ENCODE results near the gene EPS8L2. TPM values are rescaled to one million over a fixed set of nuclear protein-coding genes. Genes with fewer than 3 reads are reported as not detected.

EPS8L2 gene
- total RNA-seq, 1 experiment from 2014 or later, result not detected

DNA sequence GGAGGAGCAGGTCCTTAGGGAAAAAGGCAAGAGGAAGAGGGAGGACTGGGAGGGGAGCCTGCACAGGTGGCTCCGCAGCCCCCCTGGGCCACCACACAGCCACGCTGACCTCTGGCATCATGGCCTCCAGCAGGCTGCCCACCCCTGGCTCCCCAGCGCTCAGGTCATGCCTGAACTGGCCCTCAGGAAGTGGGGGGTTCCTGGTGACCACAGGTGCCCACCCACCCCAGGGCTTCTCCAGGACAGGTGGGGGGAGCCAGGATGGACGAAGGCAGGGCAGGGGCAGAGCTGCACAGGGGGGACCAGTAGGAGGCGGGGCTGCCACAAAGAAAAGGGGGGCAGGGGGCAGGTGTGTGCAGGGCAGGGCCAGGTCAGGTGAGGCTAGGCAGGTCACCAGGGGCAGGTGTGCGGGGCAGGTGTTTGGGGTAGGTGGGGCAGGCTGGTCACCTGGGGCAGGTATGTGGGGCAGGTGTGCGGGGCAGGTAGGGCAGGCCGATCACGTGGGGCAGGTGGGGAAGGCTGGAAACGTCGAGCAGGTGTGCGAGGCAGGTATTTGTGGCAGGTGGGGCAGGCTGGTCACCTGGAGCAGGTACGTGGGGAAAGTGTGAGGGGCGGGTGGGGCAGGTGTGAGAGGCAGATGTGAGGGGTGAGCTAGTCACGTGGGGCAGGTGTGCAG is 12.0 kb upstream of the EPS8L2 start:
- peaks cover 7% of the 10 kb centered on the region for H3K4me1 ChIP-seq (replicated peaks)
- H3K9me3 ChIP-seq (replicated peaks), result no peaks in the 10 kb centered on the region
- no peak overlapping the region for H3K27ac ChIP-seq
- H3K36me3 ChIP-seq, result no peaks in the 10 kb centered on the region
- peak overlapping the region; percentile 61 for H3K4me3 ChIP-seq
- no peak for DNase-seq (ENCODE audit: low read depth in 1 of 2, low spot score in 2 of 2)
- H3K27me3 ChIP-seq (replicated peaks), result no peaks in the 10 kb centered on the region

DNA sequence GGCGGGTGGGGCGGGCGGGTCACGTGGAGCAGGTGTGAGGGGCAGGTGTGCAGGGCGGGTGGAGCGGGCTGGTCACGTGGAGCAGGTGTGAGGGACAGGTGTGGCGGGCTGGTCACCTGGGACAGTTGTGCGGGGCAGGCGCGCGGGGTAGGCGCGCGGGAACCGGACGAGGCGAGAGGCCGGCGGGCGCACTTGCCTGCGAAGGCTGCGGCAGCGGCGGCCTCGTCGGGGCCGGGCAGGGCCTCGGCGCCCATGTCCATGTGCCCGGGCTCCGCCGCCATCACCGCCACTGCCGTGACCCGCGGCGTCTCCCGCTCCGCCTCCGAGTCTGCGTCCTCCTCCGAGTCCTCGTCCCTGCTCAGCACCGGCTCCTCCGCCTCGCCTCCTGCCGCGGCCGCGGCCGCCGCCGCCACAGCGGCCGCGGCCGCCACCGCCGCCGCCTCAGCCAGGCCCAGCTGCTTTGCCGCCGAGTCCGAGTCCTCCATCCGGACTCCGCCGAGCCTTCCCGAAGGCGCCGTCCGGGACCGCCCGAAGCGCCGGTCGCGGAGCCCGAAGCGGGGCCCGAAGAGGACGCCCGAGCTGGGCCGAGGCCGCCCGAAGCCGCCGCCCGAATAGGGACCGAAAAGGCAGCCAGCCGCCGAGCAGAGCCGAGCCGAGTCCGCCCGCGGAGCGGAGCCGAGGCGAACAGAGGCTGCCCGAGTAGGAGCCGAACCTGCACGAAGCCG is 11.3 kb upstream of the EPS8L2 start, which contains the start of gene DEAF1:
Gene DEAF1 (minus strand): TSS at position 660 of the 725 bp plus-strand sequence. CDS start 175 bp downstream, at position 485.
- DNase-seq (ENCODE audit: low read depth in 1 of 2, low spot score in 2 of 2), result peak in 1 of 2 experiments; percentile 93
- no peaks in the 10 kb centered on the region for H3K36me3 ChIP-seq
- peak within 1 kb of the TSS; percentile 61 for H3K4me3 ChIP-seq
- H3K4me1 ChIP-seq (replicated peaks), result peaks cover 7% of the 10 kb centered on the region
- no peaks in the 10 kb centered on the region for H3K9me3 ChIP-seq (replicated peaks)
- no peaks in the 10 kb centered on the region for H3K27me3 ChIP-seq (replicated peaks)
- peak within 1 kb of the TSS; percentile 97 for H3K27ac ChIP-seq

DNA sequence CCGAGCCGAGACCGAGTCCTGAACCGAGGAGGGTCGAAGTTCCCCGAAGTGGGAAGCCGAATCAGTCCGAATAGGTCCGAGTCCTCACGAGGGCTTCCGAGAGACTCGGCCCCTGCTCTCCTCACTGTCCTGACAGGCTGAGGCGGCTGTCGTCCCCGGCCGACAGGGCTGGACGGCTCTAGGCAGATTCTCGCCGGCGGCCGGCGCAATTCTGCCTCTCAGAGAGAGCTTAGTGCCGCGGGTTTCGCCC is 10.8 kb upstream of the EPS8L2 start:
- Histone ChIP-seq H3K4me3 (peak overlapping the region; percentile 61), H3K27me3 (replicated peaks) (no peaks in the 10 kb centered on the region), H3K36me3 (no peaks in the 10 kb centered on the region), H3K27ac (peak overlapping the region; percentile 97), H3K4me1 (replicated peaks) (peaks cover 7% of the 10 kb centered on the region), H3K9me3 (replicated peaks) (no peaks in the 10 kb centered on the region)
- DNase-seq (ENCODE audit: low read depth in 1 of 2, low spot score in 2 of 2), result peak in 1 of 2 experiments; percentile 92

DNA sequence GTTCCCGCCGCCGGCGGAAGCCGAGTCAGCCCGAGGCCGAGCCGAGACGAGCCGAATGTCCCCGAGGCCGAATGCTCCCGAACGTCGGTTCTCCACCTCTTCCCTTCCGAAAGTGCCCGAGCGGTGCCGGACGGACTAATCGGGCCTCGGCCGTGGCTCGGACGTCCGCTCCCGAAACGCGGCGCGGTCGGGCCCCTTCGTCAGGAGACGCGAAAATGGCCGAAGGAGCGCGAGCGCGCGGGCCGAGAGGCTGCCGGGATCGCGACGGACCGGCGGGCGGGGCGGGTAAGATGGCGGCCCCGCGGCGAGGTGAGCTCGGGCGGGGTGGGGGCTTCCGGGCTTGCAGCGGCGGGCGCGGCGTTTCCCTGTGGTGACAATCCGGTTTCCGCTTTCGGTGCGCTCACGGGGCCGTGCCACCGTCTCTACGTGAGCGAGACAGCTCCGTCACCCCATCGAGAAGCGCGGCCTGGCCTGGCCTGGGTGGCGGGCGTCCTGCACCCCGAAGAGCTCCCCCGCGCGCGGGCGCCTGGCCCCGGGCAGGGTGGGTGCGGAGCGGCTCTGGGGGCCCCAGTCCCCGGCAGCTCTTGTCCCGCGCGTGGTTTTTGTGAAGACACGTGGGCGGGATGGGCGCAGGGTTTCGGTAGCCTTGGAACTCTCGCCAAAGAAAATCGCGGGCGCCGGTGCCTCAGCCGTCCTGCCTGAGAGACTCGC is 10.3 kb upstream of the EPS8L2 start, which contains the start of gene TMEM80:
Gene TMEM80 (plus strand): TSS at position 279 of the 711 bp plus-strand sequence. CDS start 12 bp downstream, at position 291.
- Histone ChIP-seq H3K4me1 (replicated peaks) (peaks cover 7% of the 10 kb centered on the region), H3K27ac (peak within 1 kb of the TSS; percentile 97), H3K27me3 (replicated peaks) (no peaks in the 10 kb centered on the region), H3K9me3 (replicated peaks) (no peaks in the 10 kb centered on the region), H3K36me3 (no peaks in the 10 kb centered on the region), H3K4me3 (peak within 1 kb of the TSS; percentile 61)
- peak; percentile 93 to 94 for DNase-seq (ENCODE audit: low read depth in 1 of 2, low spot score in 2 of 2)

DNA sequence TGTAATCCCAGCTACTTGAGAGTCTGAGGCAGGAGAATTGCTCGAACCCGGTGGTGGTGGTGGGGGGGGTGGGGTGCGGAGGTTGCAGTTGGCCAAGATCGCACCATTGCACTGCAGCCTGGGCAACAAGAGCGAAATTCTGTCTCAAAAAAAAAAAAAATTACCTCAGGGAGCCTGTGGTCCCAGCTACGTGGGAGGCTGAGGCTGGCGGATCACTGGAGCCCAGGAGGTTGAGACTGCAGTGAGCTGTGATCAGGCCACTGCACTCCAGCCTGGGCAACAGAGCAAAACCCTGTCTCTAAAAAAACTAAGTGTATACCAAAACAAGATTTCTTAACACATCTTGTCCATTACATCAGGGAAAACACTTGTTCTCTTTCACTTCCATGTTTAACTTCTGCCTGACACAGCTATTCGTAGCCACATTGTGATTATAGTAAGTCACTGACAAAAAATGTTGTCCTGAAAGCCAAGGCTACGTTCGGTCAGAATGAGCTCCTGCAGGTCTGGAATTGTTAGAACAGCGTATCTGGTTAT is 9.0 kb upstream of the EPS8L2 start:
- Histone ChIP-seq H3K27me3 (replicated peaks) (no peaks in the 10 kb centered on the region), H3K36me3 (no peaks in the 10 kb centered on the region), H3K27ac (no peak overlapping the region), H3K4me1 (replicated peaks) (peaks cover 7% of the 10 kb centered on the region), H3K4me3 (no peak overlapping the region), H3K9me3 (replicated peaks) (no peaks in the 10 kb centered on the region)
- no peak for DNase-seq (ENCODE audit: low read depth in 1 of 2, low spot score in 2 of 2)

DNA sequence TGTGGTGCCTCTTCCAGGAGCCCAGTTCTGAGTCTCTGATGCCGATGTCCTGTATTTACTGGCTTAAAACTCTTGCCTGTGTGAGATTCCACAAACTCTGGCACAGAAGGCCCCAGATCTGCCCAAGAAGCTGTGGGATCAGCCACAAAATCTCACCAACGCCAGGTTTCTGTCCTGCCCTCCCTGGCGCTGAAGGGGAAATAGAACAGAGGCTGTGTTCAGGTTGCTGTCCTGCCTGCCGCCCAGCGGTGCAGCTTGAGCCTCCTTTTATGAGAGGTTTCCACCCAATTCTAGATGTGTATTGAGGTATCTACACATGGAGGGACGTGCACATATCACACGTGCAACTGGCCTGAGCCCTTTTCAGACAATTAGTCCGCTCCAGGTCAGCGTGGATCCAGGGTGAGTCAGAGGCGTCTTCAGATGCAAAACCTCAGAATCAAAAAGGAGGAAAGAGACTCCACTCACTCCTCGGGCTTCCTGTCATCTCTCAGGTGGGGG is 8.2 kb upstream of the EPS8L2 start:
- no peaks in the 10 kb centered on the region for H3K9me3 ChIP-seq (replicated peaks)
- no peak overlapping the region for H3K27ac ChIP-seq
- H3K36me3 ChIP-seq, result no peaks in the 10 kb centered on the region
- DNase-seq (ENCODE audit: low read depth in 1 of 2, low spot score in 2 of 2), result no peak
- no peak overlapping the region for H3K4me3 ChIP-seq
- H3K27me3 ChIP-seq (replicated peaks), result no peaks in the 10 kb centered on the region
- H3K4me1 ChIP-seq (replicated peaks), result peaks cover 7% of the 10 kb centered on the region

DNA sequence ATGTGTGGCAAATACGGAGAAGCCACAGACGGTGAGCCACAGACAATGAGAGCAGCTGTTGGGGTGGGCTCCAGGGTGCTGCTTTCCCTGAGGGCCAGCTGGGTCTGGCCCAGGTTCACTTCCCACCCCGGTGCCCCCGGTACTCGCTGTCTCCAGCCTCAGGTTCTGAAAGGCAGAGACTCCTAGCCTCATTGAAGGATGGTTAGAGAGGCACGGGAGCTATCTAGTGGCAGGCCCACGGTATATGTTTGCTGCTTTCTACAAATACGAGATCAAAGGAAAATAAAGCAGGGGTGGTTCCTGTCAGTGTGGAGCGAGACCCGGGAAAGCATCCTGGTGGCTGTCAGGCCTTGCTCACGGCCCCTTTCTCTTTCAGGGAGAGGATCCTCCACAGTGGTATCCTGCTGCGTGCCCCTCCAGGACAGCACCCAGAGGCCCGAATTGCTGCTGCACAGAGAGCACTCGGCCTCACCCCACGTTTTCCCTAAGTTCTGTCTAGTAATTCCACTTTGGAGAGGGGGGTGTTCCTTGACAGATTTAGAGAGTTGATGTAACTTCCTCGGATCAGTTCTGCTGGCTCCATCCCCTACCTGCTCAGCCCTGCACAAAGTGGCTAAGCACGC is 7.4 kb upstream of the EPS8L2 start:
- Histone ChIP-seq H3K9me3 (replicated peaks) (no peaks in the 10 kb centered on the region), H3K4me3 (no peak overlapping the region), H3K27ac (no peak overlapping the region), H3K27me3 (replicated peaks) (no peaks in the 10 kb centered on the region), H3K36me3 (no peaks in the 10 kb centered on the region), H3K4me1 (replicated peaks) (peaks cover 7% of the 10 kb centered on the region)
- DNase-seq (ENCODE audit: low read depth in 1 of 2, low spot score in 2 of 2), result no peak

DNA sequence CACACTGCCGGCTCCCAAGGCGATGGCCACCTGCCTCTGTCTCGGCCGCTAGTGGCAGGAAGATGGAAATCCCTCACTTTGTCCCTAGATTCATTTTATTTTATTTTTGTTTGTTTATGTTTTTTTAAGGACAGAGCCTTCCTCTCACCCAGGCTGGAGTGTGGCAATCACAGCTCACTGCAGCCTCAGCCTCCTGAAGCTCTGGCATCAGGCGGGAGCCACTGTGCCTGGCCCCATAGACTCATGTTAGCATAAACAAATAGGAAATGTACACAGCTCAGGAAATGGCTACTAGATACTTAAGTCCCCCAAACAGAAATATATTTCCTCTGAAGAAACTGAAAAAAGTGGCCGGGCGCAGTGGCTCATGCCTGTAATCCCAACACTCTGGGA is 6.9 kb upstream of the EPS8L2 start:
- Histone ChIP-seq H3K27ac (no peak overlapping the region), H3K4me1 (replicated peaks) (peaks cover 7% of the 10 kb centered on the region), H3K9me3 (replicated peaks) (no peaks in the 10 kb centered on the region), H3K4me3 (no peak overlapping the region), H3K36me3 (no peaks in the 10 kb centered on the region), H3K27me3 (replicated peaks) (no peaks in the 10 kb centered on the region)
- no peak for DNase-seq (ENCODE audit: low read depth in 1 of 2, low spot score in 2 of 2)

DNA sequence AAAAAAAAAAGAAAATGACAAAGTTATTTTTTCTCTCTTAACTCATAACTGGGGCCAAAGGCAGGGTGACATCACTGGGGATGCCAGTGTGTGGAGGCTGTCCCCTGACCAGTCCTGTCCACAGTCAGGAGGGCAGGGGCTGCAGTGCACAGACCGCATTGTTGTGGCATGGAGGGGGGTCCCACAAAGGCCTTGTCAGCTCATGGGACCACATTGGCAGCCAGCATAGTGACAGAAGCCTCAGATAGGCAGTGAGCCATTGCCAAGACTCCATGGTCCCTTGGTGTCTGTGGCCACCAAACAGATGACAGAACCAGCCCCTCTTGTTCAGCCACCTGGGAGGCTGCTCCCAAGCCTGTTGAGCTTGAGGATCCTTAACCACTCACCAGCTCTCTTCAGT is 6.3 kb upstream of the EPS8L2 start:
- H3K4me3 ChIP-seq, result no peak overlapping the region
- no peaks in the 10 kb centered on the region for H3K27me3 ChIP-seq (replicated peaks)
- H3K9me3 ChIP-seq (replicated peaks), result no peaks in the 10 kb centered on the region
- no peaks in the 10 kb centered on the region for H3K36me3 ChIP-seq
- H3K4me1 ChIP-seq (replicated peaks), result peaks cover 4% of the 10 kb centered on the region; the same call in 1 of the 2 replicates
- no peak overlapping the region for H3K27ac ChIP-seq
- DNase-seq (ENCODE audit: low read depth in 1 of 2, low spot score in 2 of 2), result no peak

DNA sequence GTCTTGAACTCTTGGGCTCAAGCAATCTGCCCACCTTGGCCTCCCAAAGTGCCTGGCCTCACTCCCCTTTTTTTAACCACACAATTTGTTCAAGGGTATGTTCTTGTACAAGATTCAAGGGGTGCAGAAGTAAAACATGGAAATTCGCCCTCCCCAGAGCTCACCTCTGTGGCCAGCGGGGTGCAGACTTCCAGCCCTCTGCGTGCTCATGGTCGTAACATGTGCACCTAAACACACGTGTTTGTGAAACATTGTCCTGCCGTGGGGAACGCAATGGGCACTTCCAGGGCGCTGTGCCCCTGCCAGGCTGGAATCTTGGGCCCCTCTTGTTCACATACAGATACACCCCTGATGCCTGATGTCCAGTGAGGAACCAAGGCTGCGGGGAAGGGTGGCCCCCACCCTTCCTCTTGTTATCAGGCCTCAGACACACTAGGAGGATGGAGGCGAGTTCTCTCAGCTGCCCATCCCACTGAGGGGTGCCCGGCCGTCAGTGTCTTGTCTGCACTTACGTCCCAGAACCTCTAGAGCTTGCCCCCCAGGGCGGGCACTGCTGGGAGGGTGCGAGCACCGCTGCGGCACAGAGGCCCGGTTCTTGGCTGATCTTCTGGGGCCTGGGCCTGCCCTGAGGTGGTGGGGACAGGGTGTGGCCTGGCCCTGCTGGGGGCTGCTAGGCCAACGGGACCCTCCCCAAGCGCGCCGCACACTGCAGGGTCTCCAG is 4.1 kb upstream of the EPS8L2 start:
- no peak overlapping the region for H3K27ac ChIP-seq
- no peak overlapping the region for H3K4me3 ChIP-seq
- no peaks in the 10 kb centered on the region for H3K27me3 ChIP-seq (replicated peaks)
- DNase-seq (ENCODE audit: low read depth in 1 of 2, low spot score in 2 of 2), result no peak
- peaks cover 4% of the 10 kb centered on the region; the same call in 1 of the 2 replicates for H3K4me1 ChIP-seq (replicated peaks)
- H3K9me3 ChIP-seq (replicated peaks), result no peaks in the 10 kb centered on the region
- H3K36me3 ChIP-seq, result no peaks in the 10 kb centered on the region

DNA sequence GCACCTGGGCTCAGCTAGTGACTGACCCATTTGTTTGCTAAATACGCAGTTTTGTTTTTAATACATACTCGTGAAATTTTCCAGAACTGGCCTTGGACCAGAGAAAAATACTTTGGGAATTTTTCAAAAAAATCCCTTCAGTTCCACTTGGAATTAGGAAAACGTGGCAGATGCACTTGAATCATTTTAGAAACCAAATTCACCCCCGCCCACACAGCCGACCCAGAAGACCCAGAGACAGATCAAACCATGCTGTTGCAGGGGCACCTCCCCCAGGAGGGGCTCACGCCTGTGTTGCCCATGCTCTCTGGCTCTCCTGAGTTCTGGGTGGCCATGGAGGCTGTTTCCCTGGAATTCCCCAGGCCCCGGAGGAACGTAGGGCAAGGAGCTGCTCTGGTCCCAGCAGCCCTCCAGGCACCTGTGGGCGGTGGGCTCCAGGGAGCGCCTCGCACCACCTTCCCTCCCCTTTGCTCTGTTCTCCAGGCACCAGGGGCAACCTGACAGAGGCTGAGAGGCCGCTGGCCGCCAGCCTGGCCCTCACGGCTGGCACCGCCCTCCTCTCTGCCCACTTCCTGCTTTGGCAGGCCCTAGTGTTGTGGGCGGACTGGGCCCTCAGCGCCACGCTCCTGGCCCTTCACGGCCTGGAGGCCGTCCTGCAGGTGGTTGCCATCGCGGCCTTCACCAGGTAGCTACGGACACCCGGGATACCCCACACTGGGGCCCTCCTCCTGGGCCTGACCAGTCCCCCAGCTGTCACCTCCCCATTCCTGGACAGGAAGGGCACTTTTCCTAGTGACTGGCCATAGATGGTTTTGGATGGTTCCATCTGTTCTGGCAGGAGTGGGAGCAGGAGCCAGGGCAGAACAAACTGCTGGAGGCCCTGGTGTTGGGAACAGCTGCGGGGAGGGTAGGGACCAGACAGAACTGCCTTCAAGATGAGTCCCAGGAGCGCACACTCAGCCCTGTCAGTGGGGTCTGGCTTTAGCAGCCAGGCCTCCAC is 3.3 kb upstream of the EPS8L2 start:
- no peaks in the 10 kb centered on the region for H3K27me3 ChIP-seq (replicated peaks)
- no peaks in the 10 kb centered on the region for H3K9me3 ChIP-seq (replicated peaks)
- no peak overlapping the region for H3K27ac ChIP-seq
- H3K4me3 ChIP-seq, result no peak overlapping the region
- no peaks in the 10 kb centered on the region; the same call in 1 of the 2 replicates for H3K4me1 ChIP-seq (replicated peaks)
- no peak for DNase-seq (ENCODE audit: low read depth in 1 of 2, low spot score in 2 of 2)
- no peaks in the 10 kb centered on the region for H3K36me3 ChIP-seq

DNA sequence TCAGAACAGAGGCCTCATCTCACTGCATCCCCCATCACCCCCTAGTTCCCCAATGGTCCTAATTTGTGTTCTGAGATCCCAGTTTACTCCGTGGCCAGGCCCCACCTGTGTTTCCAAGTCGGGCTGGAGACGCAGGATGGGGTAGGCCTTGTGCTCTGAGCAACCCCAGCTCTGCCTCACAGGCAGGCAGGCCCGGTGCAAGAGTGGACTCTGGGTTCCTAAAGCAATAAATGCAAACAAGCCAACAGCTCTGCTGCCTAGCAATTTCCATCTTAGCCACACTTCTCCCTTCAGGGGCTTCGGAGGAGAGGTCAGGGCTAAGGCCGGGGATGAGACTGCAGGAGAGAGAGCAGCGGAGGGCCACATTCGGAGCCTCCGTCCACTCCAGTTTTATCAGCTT is 2.5 kb upstream of the EPS8L2 start:
- Histone ChIP-seq H3K36me3 (no peaks in the 10 kb centered on the region), H3K9me3 (replicated peaks) (no peaks in the 10 kb centered on the region), H3K4me3 (no peak overlapping the region), H3K4me1 (replicated peaks) (no peaks in the 10 kb centered on the region; the same call in 1 of the 2 replicates), H3K27me3 (replicated peaks) (no peaks in the 10 kb centered on the region), H3K27ac (no peak overlapping the region)
- DNase-seq (ENCODE audit: low read depth in 1 of 2, low spot score in 2 of 2), result no peak

All from SJSA1 (cell line).